Prostate gland (tissue), 2 donors: ENCODE data around the gene BCL11A.

ENCODE experiments used
- POLR2A ChIP-seq: fragments of 450-650 bp; IDR thresholded peaks from one replicate; pipeline ENCODE4 v1.6.1; 2016; ENCODE audit warnings: antibody characterized with exemption, mild to moderate bottlenecking
- POLR2AphosphoS5 ChIP-seq: sonication (generic); formaldehyde crosslinking; IDR thresholded peaks from one replicate; pipeline ENCODE4 v1.6.1; 2017; ENCODE audit warnings: antibody characterized with exemption
- TF ChIP-seq, protein P1 (sequence below), 4 experiments: fragments of 200-600 bp in 2 of 4; fragments of 450-650 bp in 2 of 4; sonication (generic) in 2 of 4; IDR thresholded peaks; 1 replicate in 3 of 4; 2 replicates in 1 of 4; pipeline ENCODE4 v1.5.1; 2016 to 2019; ENCODE audit warnings: antibody characterized with exemption in 4 of 4, mild to moderate bottlenecking in 2 of 4, moderate library complexity in 2 of 4

DNA sequence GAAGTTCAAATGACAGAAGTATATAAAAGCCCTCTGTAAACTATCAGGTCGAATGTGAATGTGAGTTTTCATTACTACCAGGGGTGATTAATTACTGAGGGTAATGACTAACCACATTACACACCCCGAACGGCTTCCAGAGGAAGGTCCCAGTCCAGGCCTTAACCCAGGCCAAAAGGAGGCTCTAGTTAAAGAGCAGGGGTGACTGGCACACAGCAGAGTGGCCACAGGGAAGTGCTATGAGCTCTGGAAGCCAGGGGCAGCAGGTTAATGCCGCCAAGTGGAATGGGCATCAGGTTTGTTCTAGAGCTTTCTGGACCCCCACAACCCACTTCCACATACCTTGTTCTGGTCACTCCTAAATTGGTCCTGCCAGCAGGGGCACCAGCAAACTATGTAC lies 87.7 kb downstream of the BCL11A start:
- TF ChIP-seq POLR2A (no peak), POLR2AphosphoS5 (no peak)
- TF ChIP-seq, protein P1, sequence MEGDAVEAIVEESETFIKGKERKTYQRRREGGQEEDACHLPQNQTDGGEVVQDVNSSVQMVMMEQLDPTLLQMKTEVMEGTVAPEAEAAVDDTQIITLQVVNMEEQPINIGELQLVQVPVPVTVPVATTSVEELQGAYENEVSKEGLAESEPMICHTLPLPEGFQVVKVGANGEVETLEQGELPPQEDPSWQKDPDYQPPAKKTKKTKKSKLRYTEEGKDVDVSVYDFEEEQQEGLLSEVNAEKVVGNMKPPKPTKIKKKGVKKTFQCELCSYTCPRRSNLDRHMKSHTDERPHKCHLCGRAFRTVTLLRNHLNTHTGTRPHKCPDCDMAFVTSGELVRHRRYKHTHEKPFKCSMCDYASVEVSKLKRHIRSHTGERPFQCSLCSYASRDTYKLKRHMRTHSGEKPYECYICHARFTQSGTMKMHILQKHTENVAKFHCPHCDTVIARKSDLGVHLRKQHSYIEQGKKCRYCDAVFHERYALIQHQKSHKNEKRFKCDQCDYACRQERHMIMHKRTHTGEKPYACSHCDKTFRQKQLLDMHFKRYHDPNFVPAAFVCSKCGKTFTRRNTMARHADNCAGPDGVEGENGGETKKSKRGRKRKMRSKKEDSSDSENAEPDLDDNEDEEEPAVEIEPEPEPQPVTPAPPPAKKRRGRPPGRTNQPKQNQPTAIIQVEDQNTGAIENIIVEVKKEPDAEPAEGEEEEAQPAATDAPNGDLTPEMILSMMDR (IDR thresholded peaks at IDR 0.05): no peak
